ENCODE data around the gene SYCN.

Gene SYCN

DNA sequence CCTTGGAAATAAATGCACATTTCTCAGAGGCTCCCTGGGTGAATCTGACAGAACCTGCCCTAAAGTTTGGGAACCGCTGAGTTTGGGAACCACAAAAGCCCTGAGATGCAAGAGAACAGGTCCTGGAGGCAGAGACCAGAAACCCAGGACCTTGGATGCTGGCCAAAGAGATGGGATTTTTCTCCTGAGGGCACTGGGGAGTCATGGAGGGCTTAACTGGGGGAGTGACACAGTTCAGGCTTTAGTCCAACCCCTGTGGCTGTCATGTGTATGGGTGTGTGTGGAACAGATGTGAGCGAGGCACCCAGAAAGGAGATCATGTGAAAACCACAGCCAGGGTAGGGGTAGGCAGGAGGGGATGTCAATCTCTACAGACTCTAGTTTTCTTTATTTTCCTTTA, 11.2 kb downstream of the SYCN start:
- no peak for DNase-seq

DNA sequence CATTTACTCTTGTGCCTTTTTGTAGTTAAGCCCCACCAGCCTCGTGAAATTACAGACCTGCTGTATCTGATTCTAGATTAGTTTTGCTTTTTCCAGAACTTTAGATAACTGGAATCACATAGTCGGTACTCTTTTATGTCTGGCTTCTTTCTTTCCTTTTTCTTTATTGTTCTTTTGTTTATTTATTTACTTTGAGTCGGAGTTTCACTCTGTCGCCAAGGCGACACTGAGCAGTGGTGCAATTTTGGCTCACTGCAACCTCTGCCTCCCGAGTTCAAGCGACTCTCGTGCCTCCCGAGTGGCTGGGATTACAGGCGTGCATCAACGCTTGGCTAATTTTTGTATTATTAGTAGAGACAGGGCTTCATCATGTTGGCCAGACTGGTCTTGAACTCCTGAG, 13.3 kb downstream of the SYCN start:
- DNase-seq, result no peak

DNA sequence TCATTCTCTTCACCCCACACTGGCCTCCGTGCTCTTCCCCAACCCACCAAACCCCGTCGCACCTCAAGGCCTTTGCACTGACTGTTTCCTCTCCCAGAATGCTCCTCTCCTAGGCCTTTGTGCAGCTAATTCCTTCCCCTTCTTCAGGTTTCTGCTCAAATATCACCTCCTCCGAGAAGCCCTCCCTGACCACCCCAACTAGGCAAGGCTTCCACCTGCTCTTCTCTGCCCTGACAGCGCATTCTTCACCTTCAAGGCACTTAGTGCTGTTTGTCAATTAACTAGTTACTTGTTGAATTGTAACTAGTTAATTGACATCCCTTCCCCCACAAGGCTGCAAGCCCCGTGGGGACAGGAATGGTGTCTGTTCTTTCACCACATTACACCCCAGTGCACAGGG, 15.1 kb downstream of the SYCN start:
- DNase-seq, result no peak

DNA sequence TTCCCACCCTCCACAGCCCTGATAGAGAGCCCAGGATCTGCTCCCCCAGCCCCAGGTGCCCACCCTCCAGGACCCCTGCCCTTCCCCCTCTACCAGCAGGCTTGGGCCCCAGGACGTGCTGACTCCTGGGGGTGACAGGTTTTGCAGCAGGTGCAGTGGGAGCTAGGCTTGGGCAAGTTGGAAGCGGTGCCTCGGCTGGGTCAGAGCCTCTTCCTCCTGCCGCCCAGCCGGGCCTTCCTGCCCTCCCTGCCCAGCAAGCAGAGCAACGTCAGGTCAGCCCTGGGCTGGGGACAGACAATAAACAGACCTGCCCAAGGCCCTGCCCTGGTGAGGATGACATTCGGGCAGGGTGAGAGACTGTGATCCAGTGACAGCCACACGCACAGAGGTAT, 16.5 kb downstream of the SYCN start:
- DNase-seq, result no peak

DNA sequence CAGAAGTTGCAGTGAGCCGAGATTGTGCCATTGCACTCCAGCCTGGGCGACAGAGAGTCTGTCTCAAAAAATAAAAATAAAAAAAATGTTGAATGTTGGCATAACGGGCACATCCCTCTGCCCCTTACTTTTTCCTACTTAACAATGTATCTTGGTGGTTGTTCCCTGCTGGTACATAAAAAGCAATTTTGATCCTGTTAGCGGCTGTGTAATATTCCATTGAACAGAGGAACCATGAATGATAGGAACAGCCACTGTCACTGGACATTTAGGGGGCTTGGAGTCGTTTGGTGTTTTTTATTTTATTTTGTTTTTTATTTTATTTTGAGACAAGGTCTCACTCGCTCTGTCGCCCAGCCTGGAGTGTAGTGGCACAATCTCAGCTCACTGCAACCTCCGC, 17.7 kb downstream of the SYCN start:
- no peak for DNase-seq

DNA sequence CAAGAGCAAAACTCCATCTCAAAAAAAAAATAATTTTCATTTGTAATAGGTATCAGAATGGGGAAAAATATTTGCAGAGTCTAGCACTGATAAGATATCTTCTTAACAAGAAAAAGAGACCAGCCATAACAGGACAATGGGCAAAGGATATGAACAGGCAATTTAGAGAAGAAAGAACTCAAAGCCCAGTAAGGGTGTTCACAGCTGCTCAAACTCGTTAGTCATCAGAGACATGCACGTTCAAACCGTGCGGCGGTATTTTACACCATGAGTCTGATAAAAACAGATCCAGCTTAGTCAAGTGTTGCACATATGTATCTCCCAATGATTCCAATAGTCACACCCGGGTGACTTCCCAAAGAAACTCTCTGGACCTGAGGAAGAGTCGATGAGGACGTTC, 21.0 kb downstream of the SYCN start:
- DNase-seq, result no peak

DNA sequence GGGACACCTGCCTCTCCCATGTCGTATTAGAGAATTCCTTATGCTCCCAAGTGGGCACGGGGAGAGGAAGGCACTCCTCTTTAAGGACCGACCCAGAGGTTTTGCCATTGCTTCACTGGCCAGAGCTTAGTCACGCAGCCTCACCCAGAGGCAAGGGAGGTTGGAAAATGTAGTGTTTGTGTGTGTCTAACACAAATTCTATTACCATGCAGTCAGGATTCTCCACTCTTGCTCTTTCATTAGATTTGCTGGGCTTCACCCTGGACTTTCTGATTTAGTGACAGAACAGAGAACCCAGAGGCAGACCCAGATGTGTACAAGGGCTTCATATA, 21.9 kb downstream of the SYCN start:
- no peak for DNase-seq

DNA sequence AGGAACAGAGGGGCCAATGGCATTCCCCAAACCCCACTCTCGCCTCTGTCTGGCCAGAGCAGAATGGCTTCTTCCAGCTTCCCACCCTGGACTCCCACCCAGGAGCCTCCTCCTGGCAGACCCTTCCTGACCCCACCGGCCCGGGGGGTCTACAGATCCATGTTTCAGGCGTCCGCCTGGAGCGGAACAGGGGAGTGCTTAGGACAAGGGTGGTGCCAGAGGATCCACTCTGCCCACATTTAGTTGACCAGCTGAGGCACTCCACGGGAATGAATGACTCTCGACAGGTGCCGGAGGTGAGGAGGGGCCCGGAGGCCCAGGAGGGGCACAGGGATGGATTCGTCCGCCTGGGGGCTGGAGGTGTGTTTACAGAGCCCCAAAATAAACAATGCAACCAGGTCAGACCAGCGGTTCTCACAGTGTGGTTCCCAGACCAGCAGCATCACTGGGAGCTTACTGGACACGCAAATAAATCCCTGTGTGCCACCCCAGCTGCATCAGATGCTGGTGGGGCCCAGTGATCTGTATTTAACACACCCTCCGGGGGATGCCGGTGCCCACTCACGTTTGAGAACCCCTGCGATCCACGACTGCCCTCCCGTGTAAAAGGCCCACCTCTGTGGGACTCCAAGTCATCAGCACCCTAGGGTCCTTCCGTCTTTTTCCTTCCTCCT, 22.4 kb downstream of the SYCN start:
- DNase-seq, result no peak

DNA sequence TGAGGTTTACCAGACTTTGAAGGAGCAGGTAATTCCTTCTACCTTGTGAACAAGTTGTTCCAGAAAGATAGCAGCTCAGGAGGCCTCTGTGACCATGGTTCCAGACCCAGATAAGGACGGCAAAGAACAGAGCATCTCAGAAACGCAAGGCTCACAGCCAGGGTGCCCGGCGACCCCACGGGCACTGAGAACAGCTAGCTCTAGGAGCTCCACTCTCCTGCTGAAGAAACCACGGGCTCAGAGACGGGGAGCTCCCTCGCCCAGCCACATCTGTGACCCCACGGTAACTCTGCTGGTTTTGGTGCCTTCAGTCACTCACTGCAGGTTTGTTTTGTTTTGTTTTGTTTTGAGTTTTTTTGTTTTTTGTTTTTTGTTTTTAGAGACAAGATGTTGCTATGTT, 23.3 kb downstream of the SYCN start:
- DNase-seq, result no peak

DNA sequence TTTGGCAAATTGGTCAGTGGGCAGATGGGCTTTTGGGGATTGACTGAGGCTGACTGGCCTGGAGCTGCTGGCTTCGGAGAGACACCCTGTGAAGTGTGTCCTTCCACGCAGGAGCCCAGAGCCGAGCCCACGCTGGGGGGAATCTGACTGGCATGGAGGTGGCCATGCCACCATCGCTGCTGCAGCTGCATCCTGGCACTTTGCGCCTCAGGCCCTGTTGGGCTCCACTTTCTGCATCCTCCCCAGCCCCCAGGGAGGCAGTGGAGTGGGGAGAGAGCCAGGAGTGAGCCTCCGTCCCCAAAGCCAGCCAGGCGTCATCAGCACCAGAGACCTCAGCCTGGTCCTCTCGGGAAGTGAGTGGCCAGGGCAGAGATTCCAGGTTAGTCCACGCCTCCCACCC, 24.3 kb downstream of the SYCN start:
- no peak for DNase-seq

DNA sequence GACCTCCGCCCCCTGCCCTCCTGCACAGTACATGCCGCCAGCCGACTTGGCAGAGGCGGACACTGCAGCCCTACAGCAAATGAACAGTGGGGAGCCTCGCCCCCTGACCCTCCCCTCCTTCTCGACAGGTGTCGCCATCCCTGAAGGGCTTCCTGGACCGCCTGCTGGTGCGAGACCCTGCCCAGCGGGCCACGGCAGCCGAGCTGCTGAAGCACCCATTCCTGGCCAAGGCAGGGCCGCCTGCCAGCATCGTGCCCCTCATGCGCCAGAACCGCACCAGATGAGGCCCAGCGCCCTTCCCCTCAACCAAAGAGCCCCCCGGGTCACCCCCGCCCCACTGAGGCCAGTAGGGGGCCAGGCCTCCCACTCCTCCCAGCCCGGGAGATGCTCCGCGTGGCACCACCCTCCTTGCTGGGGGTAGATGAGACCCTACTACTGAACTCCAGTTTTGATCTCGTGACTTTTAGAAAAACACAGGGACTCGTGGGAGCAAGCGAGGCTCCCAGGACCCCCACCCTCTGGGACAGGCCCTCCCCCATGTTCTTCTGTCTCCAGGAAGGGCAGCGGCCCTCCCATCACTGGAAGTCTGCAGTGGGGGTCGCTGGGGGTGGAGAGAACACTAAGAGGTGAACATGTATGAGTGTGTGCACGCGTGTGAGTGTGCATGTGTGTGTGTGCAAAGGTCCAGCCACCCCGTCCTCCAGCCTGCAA, 25.6 kb downstream of the SYCN start:
- no peak for DNase-seq

DNA sequence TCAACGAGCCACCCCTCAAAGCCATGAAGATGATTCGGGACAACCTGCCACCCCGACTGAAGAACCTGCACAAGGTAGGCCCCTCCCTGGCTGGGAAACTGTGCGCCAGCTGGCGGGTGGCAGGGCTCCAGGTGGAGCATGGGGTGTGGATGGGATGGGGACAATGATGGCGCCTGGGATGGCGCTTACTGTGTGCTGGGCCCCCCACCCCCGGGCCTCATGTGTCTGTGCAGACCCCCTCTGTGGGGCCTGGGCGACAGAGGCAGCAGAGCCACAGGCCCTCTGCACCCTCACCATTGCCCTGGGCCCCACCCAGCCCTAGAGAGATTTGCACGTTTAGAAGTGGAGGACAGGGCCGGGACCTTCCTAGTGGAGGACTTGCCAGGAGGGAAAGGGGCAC, 26.3 kb downstream of the SYCN start:
- DNase-seq, result no peak

DNA sequence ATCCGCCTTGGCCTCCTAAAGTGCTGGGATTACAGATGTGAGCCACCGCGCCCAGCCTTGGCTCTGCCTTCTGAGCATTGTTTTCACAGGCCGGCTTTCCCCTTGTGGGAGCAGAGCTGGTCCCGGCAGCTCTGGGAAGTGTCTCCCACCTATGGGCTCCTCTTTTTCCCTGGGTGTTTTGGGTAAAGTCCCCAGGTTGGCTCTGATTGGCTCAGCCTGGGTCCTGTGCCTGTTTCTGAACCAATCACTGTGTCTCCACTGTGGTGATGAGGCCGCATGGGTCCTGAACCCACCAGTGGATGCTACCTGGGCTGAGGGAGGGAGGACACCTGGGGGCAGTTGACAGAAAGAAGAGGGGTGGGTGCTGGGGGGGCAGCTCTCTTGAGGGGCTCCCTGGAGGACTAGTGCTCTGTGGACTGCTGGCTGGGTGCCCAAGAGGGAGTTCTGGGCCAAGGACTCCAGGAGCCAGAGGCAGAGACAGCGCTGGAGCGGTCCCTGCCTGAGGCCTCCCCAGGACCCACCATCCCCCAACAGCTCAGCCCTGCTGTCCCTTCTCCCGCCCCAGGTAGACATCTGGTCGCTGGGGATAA, 26.9 kb downstream of the SYCN start:
- DNase-seq, result no peak

DNA sequence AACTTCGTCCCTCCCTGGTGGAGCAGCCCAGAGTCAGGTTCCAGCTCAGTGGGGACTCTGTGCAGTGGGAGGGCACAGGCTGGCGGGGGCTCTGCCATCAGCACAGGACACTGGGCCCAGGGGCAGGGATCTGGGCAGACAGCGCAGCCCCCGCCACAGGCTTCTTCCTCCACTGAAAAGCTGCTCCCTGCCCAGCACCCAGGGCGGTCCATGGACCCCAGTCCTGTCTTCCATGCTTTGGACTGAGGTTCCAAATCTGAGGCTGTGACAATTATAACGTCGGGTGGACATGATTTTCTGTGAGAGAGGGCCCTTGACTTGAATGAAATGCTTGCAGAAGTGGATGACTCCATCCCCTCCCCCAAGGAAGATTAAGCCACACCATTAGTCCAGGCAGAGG, 28.5 kb downstream of the SYCN start:
- peak; percentile 75 for DNase-seq

DNA sequence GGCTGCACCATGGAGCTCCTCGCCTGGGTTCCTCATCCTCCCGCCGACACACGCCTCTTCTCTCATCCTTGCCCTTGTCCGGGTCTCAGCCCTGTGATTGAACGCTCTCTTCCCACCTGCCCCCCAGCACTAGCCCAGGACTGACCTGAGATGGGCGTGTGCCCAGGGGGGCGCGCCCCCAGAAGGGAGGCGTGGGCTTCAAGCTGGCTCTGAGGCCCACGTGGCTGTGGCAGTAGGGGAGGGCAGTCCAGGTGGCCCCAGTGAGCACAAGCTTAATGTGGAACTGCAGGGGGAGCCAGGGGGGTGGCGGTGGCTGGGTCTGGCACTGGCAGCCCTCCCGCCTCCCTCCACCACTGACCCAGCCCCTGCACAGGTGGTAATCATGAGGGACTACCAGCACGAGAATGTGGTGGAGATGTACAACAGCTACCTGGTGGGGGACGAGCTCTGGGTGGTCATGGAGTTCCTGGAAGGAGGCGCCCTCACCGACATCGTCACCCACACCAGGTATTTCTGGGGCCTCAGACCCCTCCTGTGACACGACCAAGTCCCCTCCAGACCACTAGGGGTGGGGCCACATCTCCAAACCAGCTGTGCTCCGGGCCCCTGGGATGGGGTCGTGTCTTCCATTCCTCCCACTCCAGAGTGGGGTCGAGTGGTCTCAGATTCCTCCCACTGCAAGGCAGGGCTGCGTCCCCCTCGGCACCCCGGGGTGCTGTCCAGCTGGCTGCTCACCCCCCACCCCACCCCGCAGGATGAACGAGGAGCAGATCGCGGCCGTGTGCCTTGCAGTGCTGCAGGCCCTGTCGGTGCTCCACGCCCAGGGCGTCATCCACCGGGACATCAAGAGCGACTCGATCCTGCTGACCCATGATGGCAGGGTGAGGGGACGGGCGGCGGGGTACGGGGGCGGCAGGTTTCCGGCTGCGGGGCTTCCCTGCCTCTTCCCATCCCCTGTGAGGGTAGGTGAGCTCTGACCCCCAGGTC, 29.2 kb downstream of the SYCN start:
- no peak for DNase-seq

DNA sequence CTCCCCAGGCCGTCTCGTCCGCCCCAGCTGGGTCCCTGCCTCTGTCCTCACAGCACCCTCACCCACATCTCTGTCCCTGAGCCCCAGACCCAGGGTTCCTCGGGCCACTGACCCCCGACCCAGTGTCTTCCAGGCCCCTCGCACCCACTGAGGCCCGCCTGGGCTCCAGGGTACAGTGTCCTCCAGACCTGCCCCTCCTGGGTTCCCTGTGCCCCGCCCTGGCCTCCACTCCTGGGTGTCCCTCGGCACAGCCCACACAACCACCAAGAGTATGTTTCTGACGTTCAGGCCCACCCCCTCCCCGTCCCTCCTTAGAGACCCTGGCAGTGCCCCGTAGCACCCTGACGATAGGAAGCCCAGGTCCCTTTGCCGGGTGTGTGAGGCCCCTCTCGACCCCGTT, 29.9 kb downstream of the SYCN start:
- DNase-seq, result no peak

DNA sequence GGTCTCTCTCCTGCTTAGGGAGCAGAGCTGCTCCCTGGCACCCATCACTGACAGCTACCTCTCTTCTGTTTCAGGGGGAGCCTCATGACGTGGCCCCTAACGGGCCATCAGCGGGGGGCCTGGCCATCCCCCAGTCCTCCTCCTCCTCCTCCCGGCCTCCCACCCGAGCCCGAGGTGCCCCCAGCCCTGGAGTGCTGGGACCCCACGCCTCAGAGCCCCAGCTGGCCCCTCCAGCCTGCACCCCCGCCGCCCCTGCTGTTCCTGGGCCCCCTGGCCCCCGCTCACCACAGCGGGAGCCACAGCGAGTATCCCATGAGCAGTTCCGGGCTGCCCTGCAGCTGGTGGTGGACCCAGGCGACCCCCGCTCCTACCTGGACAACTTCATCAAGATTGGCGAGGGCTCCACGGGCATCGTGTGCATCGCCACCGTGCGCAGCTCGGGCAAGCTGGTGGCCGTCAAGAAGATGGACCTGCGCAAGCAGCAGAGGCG, 30.5 kb downstream of the SYCN start:
- no peak for DNase-seq

DNA sequence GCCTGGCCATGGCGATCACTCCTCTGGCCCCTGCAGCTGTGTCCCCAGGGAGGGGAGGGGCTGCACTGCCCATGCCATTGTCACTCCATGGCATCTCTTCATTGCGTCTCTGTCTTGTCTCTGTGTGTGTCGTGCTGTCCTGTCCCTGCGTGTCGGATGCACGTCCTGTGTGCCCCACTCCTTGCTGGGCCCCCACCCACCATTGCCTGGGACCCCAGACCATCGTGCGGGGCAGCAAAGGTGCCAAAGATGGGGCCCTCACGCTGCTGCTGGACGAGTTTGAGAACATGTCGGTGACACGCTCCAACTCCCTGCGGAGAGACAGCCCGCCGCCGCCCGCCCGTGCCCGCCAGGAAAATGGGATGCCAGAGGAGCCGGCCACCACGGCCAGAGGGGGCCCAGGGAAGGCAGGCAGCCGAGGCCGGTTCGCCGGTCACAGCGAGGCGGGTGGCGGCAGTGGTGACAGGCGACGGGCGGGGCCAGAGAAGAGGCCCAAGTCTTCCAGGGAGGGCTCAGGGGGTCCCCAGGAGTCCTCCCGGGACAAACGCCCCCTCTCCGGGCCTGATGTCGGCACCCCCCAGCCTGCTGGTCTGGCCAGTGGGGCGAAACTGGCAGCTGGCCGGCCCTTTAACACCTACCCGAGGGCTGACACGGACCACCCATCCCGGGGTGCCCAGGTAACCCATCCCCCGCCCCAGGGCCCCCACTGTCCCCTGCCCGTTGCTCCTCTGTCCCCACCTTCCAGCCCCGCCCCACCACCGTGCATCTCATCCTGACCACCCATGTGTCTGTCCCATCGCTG, 31.2 kb downstream of the SYCN start:
- DNase-seq, result no peak

DNA sequence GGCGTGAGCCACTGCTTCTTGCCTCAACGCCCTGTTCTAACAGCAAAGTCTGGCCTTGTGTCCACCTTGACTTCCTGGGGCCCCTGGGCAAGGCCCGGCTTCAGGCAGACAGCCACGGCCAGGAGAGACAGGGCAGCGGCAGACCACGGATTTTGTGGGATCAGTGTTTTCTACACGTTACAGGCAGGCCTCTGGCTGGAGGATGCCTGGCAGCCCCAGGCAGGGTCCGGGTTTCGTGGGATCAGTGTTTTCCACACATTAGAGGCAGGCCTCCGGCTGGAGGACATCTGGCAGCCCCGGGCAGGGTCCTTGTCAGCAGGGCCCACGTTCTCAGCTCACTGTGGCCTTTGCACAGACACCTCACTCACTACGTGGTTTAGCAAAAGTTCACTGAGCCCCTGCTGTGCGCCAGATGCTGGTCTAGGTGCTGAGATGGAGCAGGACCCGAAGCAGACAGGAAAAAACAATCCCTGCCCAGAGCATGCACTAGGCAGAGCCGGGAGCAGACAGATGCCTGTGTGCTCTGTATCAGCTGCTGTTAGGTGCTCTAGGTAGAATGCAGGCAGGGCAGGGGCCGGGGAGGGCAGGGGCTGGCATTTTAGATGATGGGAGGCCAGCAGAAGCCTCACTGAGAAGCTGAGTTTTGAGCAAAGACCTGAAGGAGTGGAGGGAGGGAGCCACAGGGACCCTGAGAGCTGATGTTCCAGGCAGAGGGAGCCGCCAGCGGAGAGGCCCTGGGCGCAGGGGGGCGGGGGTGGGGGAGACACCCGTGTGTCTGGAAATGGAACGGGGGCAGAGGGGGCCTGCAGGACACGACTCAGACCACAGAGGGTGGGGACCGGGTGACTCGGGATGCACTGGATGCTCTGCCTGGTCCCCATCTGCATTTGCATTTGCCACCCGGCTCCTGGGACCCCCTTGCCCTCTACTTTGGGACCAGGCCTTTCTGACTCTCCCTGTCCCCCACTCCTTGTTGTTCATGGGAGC, 32.3 kb downstream of the SYCN start:
- DNase-seq, result no peak

DNA sequence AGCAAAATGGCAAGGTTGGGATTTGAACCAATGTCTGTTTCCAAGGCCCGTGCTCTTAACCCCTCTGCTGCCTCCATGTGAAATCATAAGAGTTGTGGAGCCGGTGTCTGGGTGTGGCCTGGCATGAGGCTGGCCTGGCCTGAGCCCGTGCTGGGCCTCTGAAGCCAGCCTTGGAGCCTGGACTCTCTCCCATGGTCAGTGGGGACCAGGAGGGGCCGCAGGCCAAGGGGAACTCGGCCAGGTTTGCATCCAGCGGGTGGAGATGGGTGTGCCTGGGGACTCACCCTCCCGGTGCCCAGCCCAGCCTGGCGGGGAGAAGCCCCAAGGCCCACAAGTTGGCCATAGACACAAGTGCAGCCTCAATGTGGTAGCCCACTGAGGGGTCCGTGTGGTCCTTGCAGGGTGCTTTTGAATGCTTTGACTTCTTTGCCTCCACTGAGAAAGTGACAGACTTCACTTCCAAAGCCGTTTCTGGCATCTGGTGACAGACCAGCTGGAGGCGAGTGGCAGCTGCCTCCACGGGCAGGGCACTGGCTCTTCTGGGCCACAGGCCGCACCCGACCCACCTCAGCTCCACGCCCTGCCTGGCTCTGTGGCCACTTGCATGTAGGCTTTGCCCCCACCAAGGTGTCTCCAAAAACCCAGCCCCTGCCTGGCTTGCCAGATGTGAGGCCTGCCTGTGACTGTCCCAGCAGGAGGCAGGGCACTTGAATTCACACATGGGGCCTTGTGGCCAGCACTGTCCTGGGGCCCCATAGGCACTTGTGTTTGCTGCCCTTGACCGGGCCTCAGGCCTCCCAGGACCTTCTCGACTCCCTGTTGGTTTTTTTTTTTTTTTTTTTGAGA, 33.5 kb downstream of the SYCN start:
- no peak for DNase-seq
